DLD1 (cell line): ENCODE measurements around the gene MC1R.
"Not testable (repeated sequence)": the region's sequence is repeated elsewhere in the genome, so short reads cannot be mapped to it uniquely, and the experiment has no call there.

Experiments
- in situ Hi-C: cut with HindIII; loops from 2 replicates; pipeline ENCODE4 v1.10.0; 2017; ENCODE audit warnings: low sequenced_read_pairs

MC1R gene

GRCh38 chr16:89913408-89914387, 5.0 kb upstream of the MC1R start:
- in situ Hi-C loops, result no loop called here

DNA sequence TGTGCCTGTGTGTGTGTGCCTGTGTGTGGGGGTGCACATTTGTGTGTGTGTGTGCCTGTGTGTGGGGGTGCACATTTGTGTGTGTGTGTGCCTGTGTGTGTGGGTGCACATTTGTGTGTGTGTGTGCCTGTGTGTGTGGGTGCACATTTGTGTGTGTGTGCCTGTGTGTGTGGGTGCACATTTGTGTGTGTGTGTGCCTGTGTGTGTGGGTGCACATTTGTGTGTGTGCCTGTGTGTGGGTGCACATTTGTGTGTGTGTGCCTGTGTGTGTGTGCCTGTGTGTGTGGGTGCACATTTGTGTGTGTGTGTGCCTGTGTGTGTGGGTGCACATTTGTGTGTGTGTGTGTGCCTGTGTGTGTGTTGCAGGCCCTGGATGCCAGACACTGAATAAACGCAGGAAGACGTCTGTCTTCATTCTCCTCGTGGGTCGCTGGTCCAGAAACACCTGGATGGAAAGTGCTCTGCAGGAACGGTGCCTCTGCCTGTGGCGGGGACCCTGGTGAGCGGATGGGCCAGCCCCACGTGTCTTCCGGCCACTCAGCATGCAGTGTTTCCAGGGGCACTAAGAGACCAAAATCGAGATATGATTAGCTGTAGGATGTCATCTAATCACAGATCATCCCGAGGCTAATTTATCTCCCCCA, 3.9 kb upstream of the MC1R start:
- in situ Hi-C loops, result not testable (repeated sequence)

GRCh38 chr16:89915303-89916232, 3.1 kb upstream of the MC1R start:
- in situ Hi-C loops, result no loop called here

- in situ Hi-C loops, result no loop called here
These were observed 749 bp upstream of the MC1R start for GRCh38 chr16:89917773-89918452.

- in situ Hi-C loops, result no loop called here
These were observed 1.1 kb downstream of the MC1R start for GRCh38 chr16:89919535-89920406.

- in situ Hi-C loops, result no loop called here
These were observed 2.1 kb downstream of the MC1R start for GRCh38 chr16:89920723-89921122.

DNA sequence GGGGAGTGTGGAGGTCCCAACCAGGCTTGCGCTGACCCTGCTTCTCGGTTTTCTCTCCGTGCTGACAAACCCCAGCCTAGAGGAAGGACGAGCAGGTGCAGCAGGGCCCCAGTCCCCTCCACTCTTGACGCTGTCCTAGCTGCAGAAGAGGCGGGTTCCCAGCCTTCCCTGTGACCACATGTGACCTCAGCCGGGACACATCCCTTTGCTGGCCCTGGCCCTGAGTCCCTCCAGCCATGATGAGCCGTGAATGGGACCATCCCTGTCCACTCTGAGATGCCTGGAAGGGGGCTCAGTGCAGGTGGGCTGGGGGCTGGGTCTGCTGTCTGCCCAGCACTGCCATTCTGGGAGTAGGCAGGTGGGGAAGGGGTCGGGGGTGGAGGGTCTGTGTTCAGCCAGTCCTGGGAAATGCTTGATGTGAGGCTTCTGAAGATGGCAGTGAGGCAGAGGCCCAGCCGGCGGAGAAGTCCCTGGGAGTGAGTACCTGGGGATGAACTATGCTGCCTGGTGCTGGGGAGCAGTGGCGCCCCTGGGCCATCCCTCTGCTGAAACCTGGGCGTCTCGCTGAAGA, 2.6 kb downstream of the MC1R start:
- in situ Hi-C loops, result no loop called here

GRCh38 chr16:89921702-89922476, 3.2 kb downstream of the MC1R start:
- in situ Hi-C loops, result no loop called here

DNA sequence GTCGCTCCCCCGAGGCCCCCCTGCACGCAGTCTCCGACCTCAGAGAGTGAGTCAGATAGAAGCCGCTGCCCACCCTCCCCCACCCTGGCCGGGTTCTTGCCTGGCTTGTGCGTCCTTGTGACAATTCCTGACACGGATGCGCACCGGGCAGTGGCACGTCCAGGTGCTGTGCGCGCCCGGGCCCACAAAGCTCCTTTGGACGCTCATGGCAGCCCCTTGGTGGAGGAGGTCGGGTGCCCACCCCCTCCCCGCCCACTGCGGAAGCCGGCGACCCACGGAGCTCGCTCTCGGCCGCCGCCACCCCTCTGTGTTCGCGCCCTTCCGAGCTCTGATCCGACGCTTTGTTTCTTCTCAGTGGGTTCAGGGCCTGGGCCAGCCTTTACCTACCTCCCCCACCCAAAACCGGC, 3.8 kb downstream of the MC1R start:
- in situ Hi-C loops, result no loop called here

- in situ Hi-C loops, result no loop called here
These were observed 4.4 kb downstream of the MC1R start, which contains the start of gene TUBB3 for GRCh38 chr16:89922884-89923639. TUBB3 (plus strand) TSS chr16:89923342; CDS start chr16:89923402, 60 bp downstream.

- in situ Hi-C loops, result no loop called here
These were observed 5.1 kb downstream of the MC1R start for GRCh38 chr16:89923640-89924296.

GRCh38 chr16:89924297-89924924, 5.7 kb downstream of the MC1R start:
- in situ Hi-C loops, result no loop called here

GRCh38 chr16:89924925-89925307, 6.3 kb downstream of the MC1R start:
- in situ Hi-C loops, result no loop called here

DNA sequence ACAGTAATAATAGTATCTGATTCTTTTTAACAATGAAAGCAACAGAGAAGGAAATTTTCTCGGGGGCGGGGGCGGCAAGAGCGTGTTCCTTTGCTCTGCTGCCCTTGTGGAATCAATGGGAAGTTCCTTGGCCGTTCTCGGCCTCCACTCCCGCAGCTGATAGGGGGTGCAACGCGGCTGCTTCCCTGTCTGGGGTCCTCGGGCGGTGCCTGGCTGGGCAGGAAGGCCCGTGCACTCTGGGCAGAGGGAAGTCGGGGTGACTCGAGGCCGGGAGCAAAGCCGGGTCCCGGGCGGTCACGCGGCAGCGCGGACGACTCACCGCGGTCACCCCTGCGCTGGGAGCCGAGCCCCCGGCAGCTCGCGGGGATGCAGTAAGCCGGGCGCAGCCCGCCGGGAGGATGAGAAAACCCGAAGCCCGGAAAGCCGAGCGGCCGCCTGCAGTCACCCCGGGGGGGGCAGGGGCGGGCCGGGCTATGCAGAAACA, 7.0 kb downstream of the MC1R start:
- in situ Hi-C loops, result no loop called here

DNA sequence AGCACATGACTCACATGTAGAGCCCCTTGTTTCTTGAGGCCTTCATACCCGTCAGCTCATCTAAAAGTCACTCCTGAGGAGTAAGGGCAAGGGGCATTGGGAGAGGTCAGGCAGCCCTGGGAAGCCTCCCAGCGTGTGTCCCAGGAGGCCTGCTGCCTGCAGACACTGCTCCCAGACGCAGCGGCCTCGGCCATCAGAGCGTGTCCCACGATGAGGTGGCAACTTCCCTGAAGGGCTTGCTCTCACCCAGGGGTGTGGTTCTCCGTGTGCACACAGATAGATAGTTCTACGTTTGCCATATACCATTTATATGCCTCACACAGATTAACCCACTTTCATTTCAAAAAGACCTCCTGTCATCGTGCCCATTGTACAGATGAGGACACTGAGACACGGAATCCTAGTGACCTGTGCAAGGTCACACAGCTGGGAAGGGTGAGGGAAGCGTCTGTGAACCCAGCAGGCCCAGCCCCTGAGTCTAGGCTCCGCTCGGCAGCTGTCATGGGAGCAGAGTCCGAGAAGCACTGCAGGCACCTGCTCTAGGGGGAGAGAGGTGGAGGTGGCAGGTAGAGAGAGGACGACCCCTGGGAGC, 12.7 kb downstream of the MC1R start:
- in situ Hi-C loops, result no loop called here

GRCh38 chr16:89931964-89932363, 13.3 kb downstream of the MC1R start:
- in situ Hi-C loops, result no loop called here
